ENCODE measurements around the gene ZDHHC14.
A peak's percentile ranks its signal among the peaks of the same experiment; 100 is the strongest.
"Not testable (repeated sequence)": the region's sequence is repeated elsewhere in the genome, so short reads cannot be mapped to it uniquely, and the experiment has no call there.

The ZDHHC14 gene

DNA sequence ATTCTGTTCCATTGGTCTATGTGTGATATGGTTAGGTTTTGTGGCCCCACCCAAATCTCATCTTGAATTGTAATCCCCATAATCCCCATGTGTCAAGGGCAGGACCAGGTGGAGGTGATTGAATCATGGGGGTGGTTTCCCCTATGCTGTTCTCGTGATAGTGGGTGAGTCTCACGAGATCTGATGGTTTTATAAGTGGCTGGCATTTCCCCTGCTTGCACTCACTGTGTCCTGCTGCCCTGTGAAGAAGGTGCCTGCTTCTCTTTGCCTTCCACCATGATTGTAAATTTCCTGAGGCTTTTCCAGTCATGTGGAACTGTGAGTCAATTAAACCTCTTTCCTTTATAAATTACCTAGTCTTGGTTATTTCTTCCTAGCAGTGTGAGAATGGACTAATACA, 197.5 kb downstream of the ZDHHC14 start:
- not testable (repeated sequence) for H3K4me3 ChIP-seq (ENCODE audit: low read length in 2 of 2); DNase-seq (ENCODE audit: low spot score); H2AFZ ChIP-seq (ENCODE audit: low read length); H2BK12ac ChIP-seq (ENCODE audit: low read length); H2BK5ac ChIP-seq (ENCODE audit: low read length); H3K36me3 ChIP-seq (replicated peaks in 1 of 2; ENCODE audit: control insufficient read depth in 2 of 2, insufficient read depth in 2 of 2, low read length in 2 of 2); H3K18ac ChIP-seq (ENCODE audit: low read length); H3K4me1 ChIP-seq (ENCODE audit: control insufficient read depth in 2 of 2, insufficient read depth in 1 of 2, low read depth in 1 of 2, low read length in 2 of 2); H3K9me3 ChIP-seq (replicated peaks in 1 of 2; ENCODE audit: control insufficient read depth in 2 of 2, insufficient read depth in 1 of 2, low read depth in 1 of 2, low read length in 2 of 2); H3K9ac ChIP-seq (ENCODE audit: low read depth, low read length, poor library complexity); H2AK5ac ChIP-seq (ENCODE audit: low read depth, low read length); H3K27me3 ChIP-seq (ENCODE audit: control insufficient read depth in 3 of 3, insufficient read depth in 3 of 3, low read depth in 1 of 3, low read length in 3 of 3); H3K27ac ChIP-seq (replicated peaks; ENCODE audit: low read length); H2BK15ac ChIP-seq (ENCODE audit: low read length); H4K91ac ChIP-seq (ENCODE audit: low read depth, low read length, poor library complexity); H2BK120ac ChIP-seq (ENCODE audit: low read depth, low read length); H3K14ac ChIP-seq (ENCODE audit: low read length); H3K23ac ChIP-seq (ENCODE audit: low read depth, low read length, poor library complexity); H3K4ac ChIP-seq (ENCODE audit: low read length); H3K4me2 ChIP-seq (ENCODE audit: insufficient read depth, low read length, poor library complexity, severe bottlenecking); H3K79me1 ChIP-seq (ENCODE audit: low read depth, low read length)
- WGBS, 2 donors (ENCODE audit: extremely low coverage in 2 of 2, insufficient read length in 2 of 2, insufficient replicate concordance in 1 of 2): no CpG with 5 or more reads among the region's 2 CpGs
- peak overlapping the region; percentile 9 for H4K8ac ChIP-seq (ENCODE audit: low read depth, low read length)

- H2BK5ac ChIP-seq (ENCODE audit: low read length): no peak overlapping the region
These were observed 198.6 kb downstream of the ZDHHC14 start for GRCh38 chr6:157579467-157580031.

GRCh38 chr6:157584036-157584435, 203.0 kb downstream of the ZDHHC14 start:
- no CpG with 5 or more reads among the region's 3 CpGs for WGBS, 2 donors (ENCODE audit: extremely low coverage in 2 of 2, insufficient read length in 2 of 2, insufficient replicate concordance in 1 of 2)
- Histone ChIP-seq H3K79me1 (ENCODE audit: low read depth, low read length) (no peaks in the 10 kb centered on the region), H3K27ac (replicated peaks; ENCODE audit: low read length) (no peak overlapping the region), H4K8ac (ENCODE audit: low read depth, low read length) (no peak overlapping the region), H4K91ac (ENCODE audit: low read depth, low read length, poor library complexity) (no peak overlapping the region), H3K36me3 (replicated peaks in 1 of 2; ENCODE audit: control insufficient read depth in 2 of 2, insufficient read depth in 2 of 2, low read length in 2 of 2) (no peaks in the 10 kb centered on the region), H3K23ac (ENCODE audit: low read depth, low read length, poor library complexity) (no peak overlapping the region), H2BK120ac (ENCODE audit: low read depth, low read length) (no peak overlapping the region), H3K4me1 (ENCODE audit: control insufficient read depth in 2 of 2, insufficient read depth in 1 of 2, low read depth in 1 of 2, low read length in 2 of 2) (peaks cover 0 to 9% of the 10 kb centered on the region in 2 donors), H3K27me3 (ENCODE audit: control insufficient read depth in 3 of 3, insufficient read depth in 3 of 3, low read depth in 1 of 3, low read length in 3 of 3) (no peaks in the 10 kb centered on the region), H3K4ac (ENCODE audit: low read length) (no peak overlapping the region), H2BK15ac (ENCODE audit: low read length) (no peak overlapping the region), H3K18ac (ENCODE audit: low read length) (no peak overlapping the region), H3K9me3 (replicated peaks in 1 of 2; ENCODE audit: control insufficient read depth in 2 of 2, insufficient read depth in 1 of 2, low read depth in 1 of 2, low read length in 2 of 2) (no peaks in the 10 kb centered on the region), H2AK5ac (ENCODE audit: low read depth, low read length) (no peak overlapping the region), H3K4me2 (ENCODE audit: insufficient read depth, low read length, poor library complexity, severe bottlenecking) (no peak overlapping the region), H2AFZ (ENCODE audit: low read length) (no peak overlapping the region), H3K14ac (ENCODE audit: low read length) (no peak overlapping the region), H2BK5ac (ENCODE audit: low read length) (no peak overlapping the region), H3K4me3 (ENCODE audit: low read length in 2 of 2) (no peak overlapping the region), H2BK12ac (ENCODE audit: low read length) (no peak overlapping the region), H3K9ac (ENCODE audit: low read depth, low read length, poor library complexity) (no peak overlapping the region)
- no peak for DNase-seq (ENCODE audit: low spot score)

More at GRCh38 chr6:157579467-157580031, 198.6 kb downstream of the ZDHHC14 start:
- Histone ChIP-seq H3K23ac (ENCODE audit: low read depth, low read length, poor library complexity) (no peak overlapping the region), H2AK5ac (ENCODE audit: low read depth, low read length) (no peak overlapping the region), H3K27me3 (ENCODE audit: control insufficient read depth in 3 of 3, insufficient read depth in 3 of 3, low read depth in 1 of 3, low read length in 3 of 3) (no peaks in the 10 kb centered on the region), H4K91ac (ENCODE audit: low read depth, low read length, poor library complexity) (no peak overlapping the region), H2BK120ac (ENCODE audit: low read depth, low read length) (no peak overlapping the region), H3K4me3 (ENCODE audit: low read length in 2 of 2) (no peak overlapping the region), H3K9ac (ENCODE audit: low read depth, low read length, poor library complexity) (no peak overlapping the region), H3K4me1 (ENCODE audit: control insufficient read depth in 2 of 2, insufficient read depth in 1 of 2, low read depth in 1 of 2, low read length in 2 of 2) (no peaks in the 10 kb centered on the region), H2BK12ac (ENCODE audit: low read length) (no peak overlapping the region), H4K8ac (ENCODE audit: low read depth, low read length) (no peak overlapping the region), H3K4ac (ENCODE audit: low read length) (no peak overlapping the region), H3K18ac (ENCODE audit: low read length) (no peak overlapping the region), H3K36me3 (replicated peaks in 1 of 2; ENCODE audit: control insufficient read depth in 2 of 2, insufficient read depth in 2 of 2, low read length in 2 of 2) (no peaks in the 10 kb centered on the region), H3K4me2 (ENCODE audit: insufficient read depth, low read length, poor library complexity, severe bottlenecking) (no peak overlapping the region), H2BK15ac (ENCODE audit: low read length) (no peak overlapping the region), H2AFZ (ENCODE audit: low read length) (no peak overlapping the region), H3K14ac (ENCODE audit: low read length) (no peak overlapping the region), H3K27ac (replicated peaks; ENCODE audit: low read length) (no peak overlapping the region), H3K79me1 (ENCODE audit: low read depth, low read length) (no peaks in the 10 kb centered on the region), H3K9me3 (replicated peaks in 1 of 2; ENCODE audit: control insufficient read depth in 2 of 2, insufficient read depth in 1 of 2, low read depth in 1 of 2, low read length in 2 of 2) (no peaks in the 10 kb centered on the region)
- WGBS, 2 donors (ENCODE audit: extremely low coverage in 2 of 2, insufficient read length in 2 of 2, insufficient replicate concordance in 1 of 2): no CpG with 5 or more reads among the region's 3 CpGs
- no peak for DNase-seq (ENCODE audit: low spot score)

GRCh38 chr6:157585274-157586087, 204.5 kb downstream of the ZDHHC14 start:
- Histone ChIP-seq H3K14ac (ENCODE audit: low read length) (no peak overlapping the region), H4K91ac (ENCODE audit: low read depth, low read length, poor library complexity) (no peak overlapping the region), H2BK15ac (ENCODE audit: low read length) (no peak overlapping the region), H2BK120ac (ENCODE audit: low read depth, low read length) (no peak overlapping the region), H2AK5ac (ENCODE audit: low read depth, low read length) (no peak overlapping the region), H2AFZ (ENCODE audit: low read length) (no peak overlapping the region), H3K27me3 (ENCODE audit: control insufficient read depth in 3 of 3, insufficient read depth in 3 of 3, low read depth in 1 of 3, low read length in 3 of 3) (no peaks in the 10 kb centered on the region), H2BK5ac (ENCODE audit: low read length) (no peak overlapping the region), H3K9me3 (replicated peaks in 1 of 2; ENCODE audit: control insufficient read depth in 2 of 2, insufficient read depth in 1 of 2, low read depth in 1 of 2, low read length in 2 of 2) (peaks cover 0 to 6% of the 10 kb centered on the region in 2 donors), H3K23ac (ENCODE audit: low read depth, low read length, poor library complexity) (no peak overlapping the region), H3K4me1 (ENCODE audit: control insufficient read depth in 2 of 2, insufficient read depth in 1 of 2, low read depth in 1 of 2, low read length in 2 of 2) (peaks cover 0 to 9% of the 10 kb centered on the region in 2 donors), H3K4ac (ENCODE audit: low read length) (no peak overlapping the region), H3K27ac (replicated peaks; ENCODE audit: low read length) (no peak overlapping the region), H3K36me3 (replicated peaks in 1 of 2; ENCODE audit: control insufficient read depth in 2 of 2, insufficient read depth in 2 of 2, low read length in 2 of 2) (no peaks in the 10 kb centered on the region), H3K79me1 (ENCODE audit: low read depth, low read length) (no peaks in the 10 kb centered on the region), H3K9ac (ENCODE audit: low read depth, low read length, poor library complexity) (no peak overlapping the region), H3K4me2 (ENCODE audit: insufficient read depth, low read length, poor library complexity, severe bottlenecking) (no peak overlapping the region), H4K8ac (ENCODE audit: low read depth, low read length) (peak overlapping the region; percentile 58), H3K4me3 (ENCODE audit: low read length in 2 of 2) (no peak overlapping the region), H2BK12ac (ENCODE audit: low read length) (no peak overlapping the region), H3K18ac (ENCODE audit: low read length) (peak overlapping the region; percentile 54)
- DNase-seq (ENCODE audit: low spot score): no peak
- WGBS, 2 donors (ENCODE audit: extremely low coverage in 2 of 2, insufficient read length in 2 of 2, insufficient replicate concordance in 1 of 2): no CpG with 5 or more reads among the region's 6 CpGs
